Measurements from ENCODE around the gene CDH23. TPM values are rescaled to one million over a fixed set of nuclear protein-coding genes. Genes with fewer than 3 reads are reported as not detected.

Gene CDH23
- total RNA-seq, 1 donor from 2014 or later = 20.1 TPM

DNA sequence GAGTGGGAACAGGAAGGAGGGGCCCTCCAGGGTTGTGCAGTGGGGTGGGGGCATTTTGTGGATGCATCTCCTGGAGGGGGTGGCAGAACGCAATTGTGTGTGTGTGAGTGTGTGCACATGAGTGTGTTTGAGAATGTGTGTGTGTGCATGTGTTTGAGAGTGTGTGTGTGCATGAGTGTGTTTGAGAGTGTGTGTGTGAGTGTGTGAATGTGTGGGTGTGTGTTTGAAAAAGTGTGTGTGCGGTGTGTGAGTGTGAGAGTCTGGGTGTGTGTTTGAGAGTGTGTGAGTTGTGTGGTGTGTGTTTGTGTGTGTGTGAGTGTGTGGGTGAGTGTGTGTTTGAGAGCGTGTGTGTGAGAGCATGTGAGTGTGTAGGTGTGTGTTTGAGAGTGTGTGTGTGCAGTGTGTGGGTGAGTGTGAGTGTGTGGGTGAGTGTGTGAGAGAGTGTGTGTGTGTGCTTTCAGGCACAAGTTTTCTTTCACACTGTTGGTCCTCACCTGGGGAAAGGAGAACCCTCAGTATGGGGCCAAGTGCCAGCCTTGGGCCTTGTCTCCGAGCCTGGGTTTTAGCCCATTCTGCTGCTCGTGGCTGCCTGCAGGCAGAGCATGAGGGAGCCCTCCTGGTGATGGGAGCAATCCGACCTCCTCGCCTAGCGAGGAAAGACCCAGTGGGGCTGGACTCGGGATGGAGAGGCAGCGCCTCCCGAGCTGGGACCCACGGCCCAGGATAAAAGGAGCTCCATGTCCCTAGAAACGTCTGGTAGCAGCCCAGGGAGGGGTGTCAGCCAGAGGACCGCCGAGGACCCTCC is 35.6 kb downstream of the CDH23 start:
- DNase-seq (ENCODE audit: low spot score) (peak; percentile 42), ATAC-seq (no peak)
- intact Hi-C loops (cut with DNase I) = no loop called here

DNA sequence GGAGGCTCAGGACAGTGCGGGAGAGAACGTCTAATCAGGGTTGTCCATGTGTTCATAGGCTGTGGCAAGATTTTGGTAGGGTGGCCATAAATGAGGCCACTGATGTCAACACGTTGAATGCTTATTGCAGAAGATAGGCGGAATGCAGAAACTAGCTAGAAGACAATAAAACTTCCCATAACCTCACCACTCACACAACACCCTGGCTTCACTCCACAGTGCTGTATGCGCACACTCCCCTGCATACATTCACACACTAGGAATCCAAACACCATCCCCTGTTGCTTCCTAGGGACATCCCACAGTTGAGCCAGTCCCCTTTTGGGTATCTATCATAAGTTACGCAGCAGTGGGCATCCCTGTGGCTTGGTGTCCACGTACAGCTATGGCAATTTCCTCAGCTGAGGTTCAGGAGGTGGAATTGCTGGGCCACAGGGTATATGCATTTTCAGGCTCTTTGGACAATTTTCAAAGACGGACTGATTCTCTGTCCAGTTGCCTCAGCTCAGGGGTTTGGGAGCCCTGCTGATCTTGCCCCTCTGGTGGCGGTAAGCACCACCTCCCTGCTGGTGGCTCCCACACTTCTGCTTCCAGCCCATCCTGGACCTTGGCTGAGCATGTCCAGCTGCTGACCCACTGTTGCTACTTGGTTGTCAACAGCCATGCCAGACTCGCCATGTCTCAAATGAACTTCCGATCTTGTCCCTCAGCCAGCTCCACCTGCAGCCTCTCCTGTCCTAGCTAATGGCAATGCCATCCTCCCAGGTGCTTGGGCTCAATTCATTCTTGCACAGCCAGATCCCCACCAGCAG is 36.4 kb downstream of the CDH23 start:
- DNase-seq (ENCODE audit: low spot score) = peak; percentile 27
- intact Hi-C loops (cut with DNase I) = no loop called here
- no peak for ATAC-seq

DNA sequence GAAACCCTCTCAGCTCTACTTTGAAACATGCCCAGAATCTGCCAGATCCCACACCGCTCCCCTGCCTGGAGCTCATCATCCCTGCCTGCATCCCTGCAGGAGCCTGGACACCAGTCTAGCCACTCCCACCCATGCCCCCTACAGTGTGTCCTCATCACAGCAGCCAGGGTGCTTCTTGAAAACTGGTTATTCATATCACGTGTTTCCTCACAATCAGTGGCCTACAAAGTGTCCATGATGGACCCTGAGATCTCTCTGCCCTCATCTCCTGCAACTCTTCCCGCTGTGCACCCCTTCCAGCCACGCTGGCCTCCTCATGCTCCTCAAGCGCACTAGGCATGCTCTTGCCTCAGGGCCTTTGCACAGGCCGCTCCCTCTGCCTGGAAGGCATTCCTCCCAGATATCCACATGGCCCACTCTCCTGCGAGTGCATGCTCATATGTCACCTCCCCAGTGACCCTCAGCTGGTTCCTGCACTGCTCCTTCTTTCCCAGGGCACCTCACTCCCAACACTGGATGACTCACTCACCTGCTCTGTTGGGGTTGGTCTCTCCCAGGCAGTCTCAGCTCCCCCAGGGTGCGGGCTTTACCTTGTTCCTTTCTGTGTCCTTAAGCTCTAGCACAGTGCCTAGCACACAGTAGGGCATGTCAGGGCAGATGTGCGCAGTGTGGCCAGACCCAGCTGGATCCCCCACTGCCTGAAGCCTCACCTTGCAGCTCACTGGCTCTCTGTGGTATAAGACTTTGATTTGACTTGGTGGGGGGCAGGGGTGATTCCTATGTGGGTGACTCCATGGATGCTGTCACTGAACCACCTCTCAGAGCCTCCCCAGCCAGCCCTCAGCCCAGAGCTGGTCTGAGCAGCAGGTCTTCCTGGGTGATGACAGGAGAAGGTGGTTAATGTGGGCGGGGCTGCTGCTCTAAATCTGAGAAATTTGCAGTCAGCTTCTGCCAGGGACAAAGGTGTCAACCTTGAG is 37.3 kb downstream of the CDH23 start:
- ATAC-seq (no peak), DNase-seq (ENCODE audit: low spot score) (peak; percentile 45)
- intact Hi-C loops (cut with DNase I) = no loop called here

DNA sequence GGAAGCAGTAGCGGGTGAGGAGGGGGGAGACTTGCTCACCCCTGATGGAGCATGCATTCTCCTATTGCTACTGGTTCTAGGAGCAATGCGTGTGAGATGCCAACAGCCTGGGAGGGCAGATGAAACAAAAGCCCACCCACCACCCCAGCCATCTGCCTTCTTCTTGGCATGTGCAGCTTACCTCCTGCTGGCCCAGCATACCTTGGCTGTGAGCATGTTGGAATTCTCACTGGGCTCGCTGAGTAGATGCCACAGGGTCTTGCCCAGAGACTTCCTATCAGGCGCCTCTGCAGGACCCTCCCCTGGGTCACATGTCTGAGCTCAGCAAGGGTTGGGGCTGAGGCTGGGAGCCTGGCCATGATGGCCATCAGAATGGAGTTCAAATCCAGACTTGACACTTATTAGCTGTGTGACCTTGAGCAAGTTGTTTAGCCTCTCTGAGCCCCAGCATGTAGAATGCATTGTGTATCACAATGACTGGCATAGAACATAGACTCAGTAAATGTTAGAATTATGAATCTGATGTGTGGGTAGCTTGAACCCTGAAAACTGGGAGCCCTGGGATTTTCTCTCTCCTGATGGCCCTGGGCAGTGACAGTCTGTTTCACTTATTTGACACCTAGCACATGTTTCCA is 38.2 kb downstream of the CDH23 start:
- intact Hi-C loops (cut with DNase I) = no loop called here
- peak; percentile 33 for DNase-seq (ENCODE audit: low spot score)
- no peak for ATAC-seq

DNA sequence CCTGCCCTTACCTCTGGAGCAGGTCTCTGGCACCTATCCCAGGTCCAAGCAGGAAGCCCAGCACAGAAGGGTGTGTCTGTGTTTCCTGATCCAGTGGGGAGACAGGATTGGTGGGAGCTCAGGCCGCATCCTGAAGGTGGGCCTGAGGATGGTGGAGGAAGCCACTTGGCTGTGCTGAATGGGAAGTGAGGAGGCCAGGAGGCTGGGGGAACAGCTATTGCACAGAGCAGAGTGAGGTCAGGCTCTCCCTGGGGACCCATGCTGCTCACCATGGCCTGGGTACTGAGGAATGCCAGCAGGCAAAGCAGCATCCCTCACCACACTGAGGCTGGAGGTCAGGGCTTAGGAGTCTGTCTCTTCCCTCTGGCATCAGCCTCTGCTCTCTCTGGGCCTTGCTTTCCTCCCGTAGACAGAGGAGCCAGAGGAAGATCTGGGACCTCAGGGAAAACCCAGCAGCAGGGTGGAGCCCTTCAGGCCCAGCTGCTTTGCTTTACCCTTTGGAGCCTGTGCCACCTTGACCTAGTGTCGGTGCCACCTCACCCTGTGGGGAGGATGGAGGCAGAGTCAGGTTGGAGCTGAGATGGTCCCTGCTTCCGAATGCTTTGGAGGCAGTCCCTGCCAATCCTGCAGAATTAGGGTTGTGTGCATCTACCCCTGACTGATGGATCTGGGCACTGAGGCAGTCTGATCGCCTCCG is 39.0 kb downstream of the CDH23 start:
- peak; percentile 30 for ATAC-seq
- intact Hi-C loops (cut with DNase I) = no loop called here
- peak; percentile 47 for DNase-seq (ENCODE audit: low spot score)

DNA sequence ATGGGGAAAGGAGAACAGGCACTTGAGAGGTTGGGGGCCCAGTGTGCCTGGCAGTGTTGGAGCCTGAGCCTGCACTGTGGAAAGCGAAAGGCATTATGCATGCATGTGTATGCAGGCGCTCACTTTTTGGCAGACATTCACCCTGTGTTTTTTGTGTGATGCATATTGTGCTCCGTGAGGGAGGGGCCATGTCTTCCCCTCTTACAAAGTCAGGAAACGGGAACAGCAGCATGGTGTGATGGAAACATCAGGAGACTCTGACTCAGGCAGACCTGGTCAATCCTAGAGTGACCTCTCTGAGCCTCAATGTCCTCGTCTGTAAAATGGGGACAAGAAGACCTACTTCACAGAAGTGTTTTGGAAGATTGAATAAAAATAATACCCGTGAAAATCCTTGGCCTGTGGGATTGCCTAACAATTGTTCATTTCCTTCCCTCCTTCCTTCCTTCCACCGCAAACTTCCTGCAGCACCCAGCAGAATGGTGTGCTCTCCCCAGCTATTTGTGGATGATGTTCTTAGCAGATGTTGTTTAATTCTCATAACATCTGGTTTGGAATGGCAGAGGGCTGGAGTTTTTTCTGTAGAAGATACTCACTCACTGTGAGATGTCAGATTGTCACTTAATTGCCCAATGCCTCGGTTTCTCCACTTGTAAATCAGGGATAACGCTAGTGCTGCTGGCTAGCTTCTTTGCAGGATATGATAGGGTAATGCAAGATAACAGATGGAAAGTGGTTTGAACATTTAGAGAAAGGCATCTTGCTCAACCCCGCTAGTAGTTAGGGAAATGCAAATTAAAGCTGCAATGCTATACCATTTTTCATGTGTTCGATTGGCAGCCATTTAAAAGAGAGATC is 39.8 kb downstream of the CDH23 start:
- intact Hi-C loops (cut with DNase I) = no loop called here

DNA sequence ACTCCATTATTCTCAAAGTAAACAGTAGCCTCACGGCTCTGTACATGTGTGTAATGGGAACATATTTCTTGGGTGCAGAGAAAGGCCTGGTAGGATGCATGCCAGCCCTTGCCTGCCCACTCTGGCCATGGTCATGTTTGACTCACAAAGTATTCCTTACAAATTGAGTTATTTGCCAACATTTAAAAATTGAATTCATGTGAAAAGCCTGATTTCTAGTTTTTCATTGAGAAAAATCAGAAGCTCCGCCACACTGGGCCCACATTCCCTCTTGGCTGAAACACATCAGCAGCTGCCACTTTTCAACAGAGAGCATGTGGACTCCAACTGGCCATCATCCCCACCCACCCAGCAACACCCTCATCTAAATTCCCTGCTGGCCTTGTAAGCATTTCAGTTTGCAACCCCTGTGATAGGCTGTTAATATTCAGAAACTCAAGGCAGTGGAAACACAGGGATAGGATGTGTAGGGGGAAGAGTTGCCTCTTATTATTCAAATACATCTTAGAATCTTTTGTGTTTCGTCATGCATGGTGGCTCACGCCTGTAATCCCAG is 40.9 kb downstream of the CDH23 start:
- DNase-seq (ENCODE audit: low spot score) (peak; percentile 45), ATAC-seq (no peak)
- intact Hi-C loops (cut with DNase I) = no loop called here

More for the DNA sequence above, 39.8 kb downstream of the CDH23 start:
- ATAC-seq (no peak), DNase-seq (ENCODE audit: low spot score) (peak; percentile 56)

DNA sequence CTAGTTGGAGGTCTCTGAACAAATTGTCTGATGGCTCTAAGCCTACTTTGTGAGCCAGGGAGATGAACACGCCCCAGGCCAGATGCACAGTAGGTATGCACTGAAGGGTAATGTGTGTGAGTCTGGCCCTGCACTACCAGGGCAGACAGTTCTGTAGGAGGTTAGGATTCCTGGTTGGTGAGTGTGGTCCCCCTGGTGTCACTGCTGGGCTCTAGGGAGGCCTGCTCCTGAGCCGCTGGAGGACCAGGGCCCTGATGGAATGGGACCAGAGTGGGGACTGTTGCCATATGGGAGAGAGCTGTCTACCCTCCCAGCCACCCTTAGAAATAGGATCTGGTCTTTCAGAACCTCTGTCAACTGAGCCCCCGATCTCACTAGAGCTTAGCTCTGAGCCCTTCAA is 42.0 kb downstream of the CDH23 start:
- intact Hi-C loops (cut with DNase I) = no loop called here
- ATAC-seq = no peak

DNA sequence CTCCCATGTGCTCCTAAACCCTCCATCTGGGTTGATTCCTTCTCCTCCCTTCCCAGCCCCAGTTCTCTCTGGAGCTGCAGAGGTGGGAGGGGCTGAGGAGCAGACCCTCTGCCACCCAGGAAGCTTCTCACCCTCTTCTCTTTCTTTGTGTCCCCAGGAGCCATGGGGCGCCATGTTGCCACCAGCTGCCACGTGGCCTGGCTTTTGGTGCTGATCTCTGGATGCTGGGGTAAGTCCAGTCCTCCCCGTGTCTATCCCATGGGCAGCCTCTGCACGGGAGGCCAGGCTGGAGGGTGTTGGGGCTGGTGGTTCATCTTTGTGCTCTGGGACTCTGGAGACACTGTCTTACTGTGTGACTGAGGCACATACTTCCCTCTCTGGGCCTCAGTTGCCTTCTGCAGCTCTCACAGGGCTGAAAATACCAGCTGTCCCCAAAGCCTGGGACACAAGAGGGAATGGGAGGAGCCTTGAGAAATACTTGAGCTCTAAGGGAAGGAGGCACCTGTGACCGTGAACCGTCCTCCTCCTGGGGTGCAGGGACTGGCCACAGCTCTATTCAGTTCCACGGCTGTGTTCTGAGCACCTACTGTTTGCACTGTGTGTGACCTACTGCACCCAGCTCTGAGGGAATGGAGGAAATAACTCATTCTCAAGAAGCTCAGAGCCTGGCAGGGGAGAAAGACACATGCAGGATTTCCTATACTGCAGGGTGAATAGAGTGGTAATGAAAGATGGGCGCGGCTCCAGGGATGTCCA is 43.1 kb downstream of the CDH23 start:
- intact Hi-C loops (cut with DNase I) = no loop called here
- ATAC-seq (no peak), DNase-seq (ENCODE audit: low spot score) (no peak)

More for the DNA sequence above, 42.0 kb downstream of the CDH23 start:
- DNase-seq (ENCODE audit: low spot score) = peak; percentile 33

DNA sequence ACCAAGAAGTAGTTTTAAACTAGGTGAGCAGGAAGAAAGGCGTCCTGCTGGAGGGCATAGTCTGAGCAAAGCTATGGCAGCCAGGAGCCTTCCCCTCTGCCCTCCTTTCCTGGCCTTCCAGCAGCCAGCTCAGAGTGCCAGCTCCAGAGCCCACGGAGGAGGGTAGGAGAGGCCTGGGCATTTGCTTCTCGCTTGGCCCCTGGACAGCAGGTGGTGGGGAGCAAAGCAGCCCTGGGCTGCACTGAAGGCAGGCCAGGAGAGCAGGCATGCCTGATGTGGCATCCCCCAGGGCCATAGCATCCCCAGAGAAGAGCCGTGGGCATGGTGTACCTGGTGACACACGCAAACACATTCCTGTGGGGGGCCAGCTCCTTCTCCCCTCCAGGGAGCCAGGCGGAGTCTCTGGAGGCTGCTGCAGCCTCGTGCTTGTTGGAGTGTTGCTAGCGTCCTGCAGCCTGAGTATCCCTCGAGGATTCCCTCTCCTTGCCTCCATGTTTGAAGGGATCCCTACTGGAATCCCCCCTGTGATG is 43.9 kb downstream of the CDH23 start:
- intact Hi-C loops (cut with DNase I) = no loop called here
- DNase-seq (ENCODE audit: low spot score) = no peak
- no peak for ATAC-seq

DNA sequence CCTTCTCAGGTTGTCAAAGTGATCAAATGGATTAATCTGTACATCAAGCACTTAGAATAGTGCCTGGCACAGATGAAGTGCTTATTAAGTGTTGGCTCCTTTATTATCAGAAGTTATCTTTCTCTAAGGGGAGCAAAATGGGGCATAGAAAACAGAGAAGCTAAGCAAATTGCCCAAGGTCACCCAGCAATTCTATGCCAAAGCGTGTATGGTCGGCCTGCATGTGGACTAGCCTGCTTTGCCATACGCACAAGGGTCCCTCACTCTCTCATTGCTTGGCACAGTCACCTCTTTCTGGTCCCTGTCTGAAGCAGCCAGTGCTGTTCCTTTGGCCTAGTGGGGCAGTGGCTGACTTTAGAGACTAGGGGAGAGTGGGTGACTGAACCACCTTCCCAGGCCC is 45.3 kb downstream of the CDH23 start:
- ATAC-seq (no peak), DNase-seq (ENCODE audit: low spot score) (no peak)
- intact Hi-C loops (cut with DNase I) = no loop called here

DNA sequence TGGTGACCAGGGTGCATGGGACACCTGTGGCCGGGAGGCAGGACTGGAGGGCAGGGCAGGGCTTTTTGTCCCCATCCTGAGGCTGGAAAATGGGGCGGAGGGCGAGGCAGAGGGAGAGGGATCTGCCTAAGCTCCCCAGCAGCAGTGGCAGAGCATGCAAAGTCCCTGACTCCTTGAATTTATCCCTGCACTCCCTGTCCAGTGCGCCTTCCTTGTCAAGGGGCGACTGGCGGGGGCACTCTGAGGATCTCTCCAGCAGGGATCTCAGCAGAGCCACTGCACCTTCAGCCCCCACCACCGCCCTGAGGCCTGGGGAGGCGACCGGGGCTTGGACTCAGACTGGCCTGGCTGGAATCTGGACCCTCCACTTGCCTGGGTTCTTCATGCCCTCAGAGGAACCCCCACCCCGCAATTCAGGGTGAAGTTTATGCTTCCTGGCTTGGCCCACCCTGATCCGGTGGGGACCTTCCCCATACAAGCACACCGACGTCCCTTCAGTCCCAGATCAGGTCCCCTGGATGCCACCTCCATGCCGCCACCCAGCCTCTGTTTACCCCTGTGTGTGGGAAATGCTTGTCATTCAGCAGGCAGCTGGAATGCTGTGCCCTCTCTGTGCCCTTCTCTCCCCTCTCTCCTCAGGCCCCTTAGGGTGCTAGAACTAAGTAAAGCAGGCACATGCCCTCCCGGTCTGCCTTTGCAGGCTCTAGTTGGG is 46.3 kb downstream of the CDH23 start:
- intact Hi-C loops (cut with DNase I) = no loop called here
- DNase-seq (ENCODE audit: low spot score) (no peak), ATAC-seq (no peak)

DNA sequence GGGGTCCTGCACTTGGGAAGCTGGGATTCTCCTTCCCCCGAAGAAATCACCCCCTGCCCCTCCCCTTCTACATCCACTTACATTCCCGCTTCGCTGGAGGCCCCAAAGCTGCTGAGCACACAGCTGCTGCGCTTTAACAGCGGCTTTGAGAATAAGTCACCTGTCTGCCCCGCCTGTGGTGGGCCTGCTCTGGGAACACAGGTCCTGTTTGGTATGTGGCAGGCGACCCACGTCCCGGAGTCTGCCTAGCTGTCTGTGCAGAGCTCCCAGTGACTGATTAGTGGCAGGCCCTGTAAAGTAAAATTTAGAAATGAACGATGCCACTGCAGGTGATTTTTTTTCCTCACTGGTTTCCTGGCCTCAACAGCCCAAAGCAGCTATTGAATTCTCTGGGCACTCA is 47.0 kb downstream of the CDH23 start:
- no peak for ATAC-seq
- DNase-seq (ENCODE audit: low spot score) = no peak
- intact Hi-C loops (cut with DNase I) = no loop called here

DNA sequence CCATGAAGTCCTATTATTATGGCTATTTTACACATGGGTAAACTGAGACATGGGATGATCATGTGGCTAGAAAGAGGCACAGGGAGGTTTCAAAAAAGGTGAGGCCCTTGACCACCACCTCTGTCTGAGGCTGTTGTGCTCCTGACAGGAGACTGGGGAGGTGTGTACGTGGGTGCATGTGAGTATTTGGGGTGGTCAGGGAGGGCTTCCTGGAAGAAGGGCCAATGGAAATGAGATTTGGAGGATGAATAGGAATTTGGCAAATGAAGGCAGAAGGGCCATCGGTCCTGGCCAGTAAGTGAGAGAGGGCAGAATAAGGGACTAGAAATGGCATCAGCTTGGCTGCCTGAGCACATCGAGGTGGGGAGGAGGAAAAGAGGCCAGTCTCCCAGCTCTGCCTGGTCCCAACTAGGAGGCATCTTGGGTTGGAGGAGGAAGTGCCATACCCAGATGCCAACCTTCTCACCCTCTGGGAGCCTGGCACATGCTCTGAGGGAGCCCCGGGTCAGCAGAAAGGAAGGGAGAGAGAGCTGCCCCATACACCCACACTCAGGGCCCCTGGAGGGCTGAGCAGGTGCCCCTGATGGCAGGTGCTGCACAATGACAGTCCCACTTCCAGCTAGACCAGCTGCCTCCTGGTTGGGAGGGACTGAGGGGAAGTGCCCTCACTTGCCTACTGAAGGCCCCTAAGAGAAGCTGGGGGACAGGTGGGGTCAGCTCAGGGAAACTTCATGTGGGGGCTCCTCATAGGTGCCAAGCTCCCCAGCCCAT is 47.7 kb downstream of the CDH23 start:
- no peak for ATAC-seq

DNA sequence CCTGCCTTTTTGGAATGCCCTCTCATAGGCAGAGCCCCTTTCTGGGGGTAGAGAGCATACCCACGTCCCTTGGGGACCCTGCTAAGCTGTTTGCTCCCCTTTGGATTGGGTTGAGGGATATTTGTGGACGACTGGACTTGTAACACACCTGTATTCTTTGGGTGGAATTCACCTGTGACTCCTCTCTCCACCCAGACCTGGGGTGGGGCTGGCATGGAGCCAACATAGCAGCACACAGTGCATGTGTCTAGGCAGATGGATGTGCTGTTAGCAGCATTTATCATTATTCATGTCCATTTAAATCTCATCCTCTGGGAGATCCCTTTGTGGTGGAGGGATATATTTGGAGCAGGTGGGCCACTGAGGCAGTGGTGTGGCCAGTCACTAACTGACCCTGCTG is 51.0 kb downstream of the CDH23 start:
- intact Hi-C loops (cut with DNase I) = loop anchor here (1.0 kb wide), 1 partner anchor 139 kb away; no protein-coding TSS in a partner anchor
- no peak for ATAC-seq

More for the DNA sequence above, 47.7 kb downstream of the CDH23 start:
- intact Hi-C loops (cut with DNase I) = no loop called here
- no peak for DNase-seq (ENCODE audit: low spot score)

More for the DNA sequence above, 51.0 kb downstream of the CDH23 start:
- no peak for DNase-seq (ENCODE audit: low spot score)

Measured in sciatic nerve (tissue), 2 donors.